Breast epithelium (tissue), 3 donors: Measurements from ENCODE around the gene VPS13D.

Source experiments
- POLR2A ChIP-seq: fragments of 450-650 bp; IDR thresholded peaks from one replicate; pipeline ENCODE4 v1.6.1; 2016; ENCODE audit warnings: antibody characterized with exemption, mild to moderate bottlenecking, moderate library complexity
- TF ChIP-seq, protein P1 (sequence below), 3 donors: fragments of 450-650 bp; IDR thresholded peaks; one replicate each; pipeline ENCODE4 v1.5.1; 2016 to 2017; ENCODE audit warnings: antibody characterized with exemption in 3 of 3, mild to moderate bottlenecking in 3 of 3, moderate library complexity in 3 of 3

DNA sequence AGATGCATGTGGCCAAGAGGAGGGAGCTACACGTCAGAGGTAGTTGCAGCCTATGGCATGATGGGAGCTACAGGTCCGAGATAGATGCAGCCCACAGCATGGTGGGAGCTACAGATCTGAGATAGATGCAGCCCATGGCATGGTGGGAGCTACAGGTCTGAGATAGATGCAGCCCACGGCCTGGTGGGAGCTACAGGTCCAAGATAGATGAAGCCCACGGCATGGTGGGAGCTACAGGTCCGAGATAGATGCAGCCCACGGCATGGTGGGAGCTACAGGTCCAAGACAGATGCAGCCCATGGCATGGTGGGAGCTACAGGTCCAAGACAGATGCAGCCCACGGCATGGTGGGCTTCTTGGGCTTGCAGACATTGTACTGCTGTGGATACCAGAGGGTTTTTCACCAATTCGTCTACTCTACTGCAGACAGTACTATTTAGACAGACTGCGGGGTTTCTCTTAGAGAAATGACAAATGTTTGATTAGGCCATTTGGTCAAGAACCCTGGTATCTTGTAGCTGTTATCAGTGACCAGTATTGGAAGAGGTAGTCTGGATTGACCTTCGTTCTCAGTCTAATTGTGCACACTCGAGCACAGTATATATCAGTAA, 260.8 kb downstream of the VPS13D start:
- TF ChIP-seq, protein P1, sequence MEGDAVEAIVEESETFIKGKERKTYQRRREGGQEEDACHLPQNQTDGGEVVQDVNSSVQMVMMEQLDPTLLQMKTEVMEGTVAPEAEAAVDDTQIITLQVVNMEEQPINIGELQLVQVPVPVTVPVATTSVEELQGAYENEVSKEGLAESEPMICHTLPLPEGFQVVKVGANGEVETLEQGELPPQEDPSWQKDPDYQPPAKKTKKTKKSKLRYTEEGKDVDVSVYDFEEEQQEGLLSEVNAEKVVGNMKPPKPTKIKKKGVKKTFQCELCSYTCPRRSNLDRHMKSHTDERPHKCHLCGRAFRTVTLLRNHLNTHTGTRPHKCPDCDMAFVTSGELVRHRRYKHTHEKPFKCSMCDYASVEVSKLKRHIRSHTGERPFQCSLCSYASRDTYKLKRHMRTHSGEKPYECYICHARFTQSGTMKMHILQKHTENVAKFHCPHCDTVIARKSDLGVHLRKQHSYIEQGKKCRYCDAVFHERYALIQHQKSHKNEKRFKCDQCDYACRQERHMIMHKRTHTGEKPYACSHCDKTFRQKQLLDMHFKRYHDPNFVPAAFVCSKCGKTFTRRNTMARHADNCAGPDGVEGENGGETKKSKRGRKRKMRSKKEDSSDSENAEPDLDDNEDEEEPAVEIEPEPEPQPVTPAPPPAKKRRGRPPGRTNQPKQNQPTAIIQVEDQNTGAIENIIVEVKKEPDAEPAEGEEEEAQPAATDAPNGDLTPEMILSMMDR (IDR thresholded peaks at IDR 0.05) = no peak
- no peak for TF ChIP-seq POLR2A
